GM12892 (cell line): ENCODE results near the gene ST3GAL5.

Source experiments
- POLR2A ChIP-seq: IDR thresholded peaks from 2 replicates; pipeline ENCODE4 v1.6.1; 2011; ENCODE audit warnings: low read depth, low read length, control low read depth
- POLR2AphosphoS5 ChIP-seq: IDR thresholded peaks from 2 replicates; pipeline ENCODE4 v1.6.1; 2011; ENCODE audit warnings: low read depth, low read length, control low read depth
- TAF1 ChIP-seq: IDR thresholded peaks from 2 replicates; pipeline ENCODE4 v1.6.1; 2011; ENCODE audit warnings: low read depth, mild to moderate bottlenecking, control low read depth, low read length, borderline replicate concordance

GRCh38 chr2:85924522-85924921, 35.7 kb upstream of the ST3GAL5 start:
- no peak for TF ChIP-seq POLR2AphosphoS5
- TF ChIP-seq TAF1 = no peak
- no peak for TF ChIP-seq POLR2A
